HG02840 (cell line): ENCODE measurements around the gene TBL1Y.

Experiments used
- ATAC-seq: cut with Tn5 transposase; IDR thresholded peaks from one replicate; pipeline ENCODE4 v1.9.1; 2021; ENCODE audit warnings: mild to moderate bottlenecking, moderate library complexity, moderate number of reproducible peaks; ENCODE audit not compliant: unreplicated experiment, low FRiP score

The TBL1Y gene

GRCh38 chrY:6968191-6968590, 57.7 kb downstream of the TBL1Y start:
- ATAC-seq = no peak

- no peak for ATAC-seq
These were observed 61.9 kb downstream of the TBL1Y start for GRCh38 chrY:6972271-6972887.

GRCh38 chrY:6974971-6975370, 64.5 kb downstream of the TBL1Y start:
- no peak for ATAC-seq

- ATAC-seq = no peak
These were observed 67.3 kb downstream of the TBL1Y start for GRCh38 chrY:6977783-6978182.

GRCh38 chrY:6983221-6983620, 72.7 kb downstream of the TBL1Y start:
- no peak for ATAC-seq

- ATAC-seq = no peak
These were observed 77.3 kb downstream of the TBL1Y start for GRCh38 chrY:6987811-6988210.

- no peak for ATAC-seq
These were observed 79.6 kb downstream of the TBL1Y start for GRCh38 chrY:6989886-6990620.

GRCh38 chrY:6992041-6992440, 81.5 kb downstream of the TBL1Y start:
- ATAC-seq = no peak

GRCh38 chrY:6995987-6996386, 85.5 kb downstream of the TBL1Y start:
- ATAC-seq = no peak

GRCh38 chrY:6997503-6998066, 87.1 kb downstream of the TBL1Y start:
- no peak for ATAC-seq

- ATAC-seq = no peak
These were observed 89.4 kb downstream of the TBL1Y start for GRCh38 chrY:6999905-7000304.

- no peak for ATAC-seq
These were observed 92.1 kb downstream of the TBL1Y start for GRCh38 chrY:7002581-7002980.

GRCh38 chrY:7007911-7008310, 97.4 kb downstream of the TBL1Y start:
- no peak for ATAC-seq

GRCh38 chrY:7008578-7009355, 98.3 kb downstream of the TBL1Y start:
- no peak for ATAC-seq

- ATAC-seq = no peak
These were observed 102.6 kb downstream of the TBL1Y start for GRCh38 chrY:7013051-7013450.

- no peak for ATAC-seq
These were observed 106.0 kb downstream of the TBL1Y start for GRCh38 chrY:7016521-7016920.

GRCh38 chrY:7017244-7018080, 107.0 kb downstream of the TBL1Y start:
- no peak for ATAC-seq

- ATAC-seq = no peak
These were observed 128.5 kb downstream of the TBL1Y start for GRCh38 chrY:7039037-7039436.

- no peak for ATAC-seq
These were observed 130.2 kb downstream of the TBL1Y start for GRCh38 chrY:7040662-7041061.

GRCh38 chrY:7041983-7042382, 131.5 kb downstream of the TBL1Y start:
- no peak for ATAC-seq
